GM19043 (cell line): Measurements from ENCODE around the gene PCDHGB4.
A peak's percentile ranks its signal among the peaks of the same experiment; 100 is the strongest.
"Not testable (repeated sequence)": the region's sequence is repeated elsewhere in the genome, so short reads cannot be mapped to it uniquely, and the experiment has no call there.

Experiments used
- ATAC-seq: cut with Tn5 transposase; IDR thresholded peaks from one replicate; pipeline ENCODE4 v1.9.1; 2021; ENCODE audit warnings: low read depth; ENCODE audit not compliant: unreplicated experiment

The PCDHGB4 gene

GRCh38 chr5:141397756-141398551 lies 10.5 kb downstream of the PCDHGB4 start, which contains the start of gene PCDHGB5:
PCDHGB5 (plus strand) TSS chr5:141397947; CDS start chr5:141398128, 181 bp downstream.
- ATAC-seq = peak; percentile 96

- no peak for ATAC-seq
Measured at GRCh38 chr5:141398608-141399007, 11.1 kb downstream of the PCDHGB4 start.

GRCh38 chr5:141399555-141400258 lies 12.2 kb downstream of the PCDHGB4 start:
- ATAC-seq = no peak

GRCh38 chr5:141402553-141403243 lies 15.2 kb downstream of the PCDHGB4 start, which contains the start of gene PCDHGA9:
PCDHGA9 (plus strand) TSS chr5:141402778; CDS start chr5:141402953, 175 bp downstream.
- ATAC-seq = no peak

GRCh38 chr5:141403387-141403786 lies 15.9 kb downstream of the PCDHGB4 start:
- ATAC-seq = no peak

GRCh38 chr5:141407790-141408505 lies 20.4 kb downstream of the PCDHGB4 start, which contains the start of gene PCDHGB6:
PCDHGB6 (plus strand) TSS chr5:141408021; CDS start chr5:141408203, 182 bp downstream.
- not testable (repeated sequence) for ATAC-seq

GRCh38 chr5:141409598-141410306 lies 22.3 kb downstream of the PCDHGB4 start:
- no peak for ATAC-seq

- ATAC-seq = no peak
Measured at GRCh38 chr5:141411575-141411974, 24.1 kb downstream of the PCDHGB4 start.

- ATAC-seq = peak; percentile 52
Measured at GRCh38 chr5:141412854-141413539, 25.5 kb downstream of the PCDHGB4 start, which contains the start of gene PCDHGA10. PCDHGA10 (plus strand) TSS chr5:141412987; CDS start chr5:141413176, 189 bp downstream.

GRCh38 chr5:141413540-141414069 lies 26.1 kb downstream of the PCDHGB4 start:
- no peak for ATAC-seq

- ATAC-seq = not testable (repeated sequence)
Measured at GRCh38 chr5:141414548-141415274, 27.2 kb downstream of the PCDHGB4 start.

- ATAC-seq = not testable (repeated sequence)
Measured at GRCh38 chr5:141415275-141415618, 27.7 kb downstream of the PCDHGB4 start.

GRCh38 chr5:141417494-141418172 lies 30.1 kb downstream of the PCDHGB4 start, which contains the start of gene PCDHGB7:
PCDHGB7 (plus strand) TSS chr5:141417677; CDS start chr5:141417860, 183 bp downstream.
- ATAC-seq = peak; percentile 57

GRCh38 chr5:141419074-141419880 lies 31.8 kb downstream of the PCDHGB4 start:
- ATAC-seq = no peak

- ATAC-seq = peak; percentile 47
Measured at GRCh38 chr5:141420855-141421488, 33.5 kb downstream of the PCDHGB4 start, which contains the start of gene PCDHGA11. PCDHGA11 (plus strand) TSS chr5:141421051; CDS start chr5:141421228, 177 bp downstream.

GRCh38 chr5:141421489-141421855 lies 34.0 kb downstream of the PCDHGB4 start:
- ATAC-seq = no peak
